Keratinocyte (primary cell): ENCODE results near the gene MOB2. TPM values are rescaled to one million over a fixed set of nuclear protein-coding genes. Genes with fewer than 3 reads are reported as not detected.

Source experiments
- DNase-seq: peaks from one replicate; pipeline ENCODE4 v3.0.0-alpha.2; 2011; ENCODE audit warnings: low read depth, missing footprints, low spot score
- FAIRE-seq: peaks from 2 replicates; lab custom pipeline; 2011; peaks lifted over from hg19 to GRCh38; lab: Jason Lieb, UNC
- H2AFZ ChIP-seq: 2 replicates; pipeline ENCODE4 v1.6.0; 2012; ENCODE audit warnings: low read length, control low read depth, inconsistent platforms; ENCODE audit not compliant: control insufficient read depth
- H3K27ac ChIP-seq: 2 replicates; pipeline ENCODE4 v1.5.1; 2011; ENCODE audit warnings: low read length; ENCODE audit not compliant: control insufficient read depth, insufficient read depth
- H3K27me3 ChIP-seq: 3 replicates; pipeline ENCODE4 v1.6.0; 2011; ENCODE audit warnings: low read length; ENCODE audit not compliant: control insufficient read depth, insufficient read depth; ENCODE audit errors: extremely low read depth
- H3K36me3 ChIP-seq, 2 experiments: 2 replicates in 1 of 2; 3 replicates in 1 of 2; pipeline ENCODE4 v1.5.1; 2011; ENCODE audit warnings: low read length in 2 of 2, mild to moderate bottlenecking in 1 of 2; ENCODE audit not compliant: control insufficient read depth in 2 of 2, insufficient read depth in 2 of 2; ENCODE audit errors: extremely low read depth in 1 of 2
- H3K4me1 ChIP-seq: 3 replicates; pipeline ENCODE4 v1.5.1; 2011; ENCODE audit warnings: low read length; ENCODE audit not compliant: control insufficient read depth, insufficient read depth; ENCODE audit errors: extremely low read depth
- H3K4me2 ChIP-seq: 3 replicates; pipeline ENCODE4 v1.6.0; 2011; ENCODE audit warnings: low read depth, low read length; ENCODE audit not compliant: control insufficient read depth, insufficient read depth; ENCODE audit errors: extremely low read depth
- H3K4me3 ChIP-seq, 3 experiments: fragments of 200-600 bp in 1 of 3; sonication (generic) in 1 of 3; 2 replicates in 2 of 3; 3 replicates in 1 of 3; pipeline ENCODE4 v1.5.1; 2011 to 2016; ENCODE audit warnings: low read length in 3 of 3, mild to moderate bottlenecking in 3 of 3, control low read depth in 2 of 3, inconsistent platforms in 1 of 3, low read depth in 1 of 3, mixed read lengths in 1 of 3, mixed run types in 1 of 3, moderate library complexity in 1 of 3; ENCODE audit not compliant: control insufficient read depth in 2 of 3, insufficient read depth in 2 of 3; ENCODE audit errors: extremely low read depth in 1 of 3
- H3K79me2 ChIP-seq: 2 replicates; pipeline ENCODE4 v1.6.0; 2012; ENCODE audit warnings: low read length; ENCODE audit not compliant: control insufficient read depth, insufficient read depth
- H3K9ac ChIP-seq: 3 replicates; pipeline ENCODE4 v1.6.0; 2011; ENCODE audit warnings: low read length; ENCODE audit not compliant: control insufficient read depth, insufficient read depth; ENCODE audit errors: extremely low read depth
- H3K9me1 ChIP-seq: 3 replicates; pipeline ENCODE4 v1.6.0; 2011; ENCODE audit warnings: low read length; ENCODE audit not compliant: control insufficient read depth, insufficient read depth; ENCODE audit errors: extremely low read depth
- H3K9me3 ChIP-seq: 2 replicates; pipeline ENCODE4 v1.5.1; 2012; ENCODE audit warnings: low read depth, low read length; ENCODE audit not compliant: control insufficient read depth
- H4K20me1 ChIP-seq: 3 replicates; pipeline ENCODE4 v1.6.0; 2011; ENCODE audit warnings: low read length; ENCODE audit not compliant: control insufficient read depth, insufficient read depth; ENCODE audit errors: extremely low read depth
- EZH2 ChIP-seq: IDR thresholded peaks from one replicate; pipeline ENCODE4 v1.6.1; 2012; ENCODE audit warnings: inconsistent platforms, mild to moderate bottlenecking, low read length, moderate library complexity
- dilution Hi-C: fragments of 300-500 bp; cut with MboI; formaldehyde crosslinking; loops from one replicate; pipeline ENCODE4 v1.7.0; 2020; ENCODE audit warnings: low sequenced_read_pairs; ENCODE audit not compliant: extremely low pct_ligation_motif_present
- polyA plus RNA-seq, 5 experiments: library from polyadenylated mRNA; depleted of rRNA in 3 of 5; stranded (reverse) in 3 of 5; stranded (forward) in 1 of 5; unstranded in 1 of 5; fragments of >200 nt; gene quantifications; 1 replicate in 1 of 5; 2 replicates in 3 of 5; 3 replicates in 1 of 5; pipeline versions ENCODE4 v1.2.1 to v1.2.3, GENCODE V29; 2011 to 2012; ENCODE audit warnings: missing spikeins in 2 of 5, low read depth in 1 of 5, low replicate concordance in 1 of 5
- TF ChIP-seq, protein P1 (sequence below), 3 experiments: IDR thresholded peaks in 1 of 3; conservative IDR thresholded peaks in 1 of 3; optimal IDR thresholded peaks in 1 of 3; 2 replicates in 2 of 3; 3 replicates in 1 of 3; pipeline versions ENCODE3 to v1.5.1; 2011; ENCODE audit warnings: low read length in 3 of 3, mild to moderate bottlenecking in 3 of 3, moderate library complexity in 2 of 3, control low read depth in 1 of 3, inconsistent platforms in 1 of 3; ENCODE audit not compliant: insufficient read depth in 2 of 3; ENCODE audit errors: extremely low read depth in 1 of 3

The MOB2 gene
- polyA plus RNA-seq, 1 donor (not counting 4 experiments of a cell fraction or from before 2014, with no cell fraction given), result 37.7 TPM

DNA sequence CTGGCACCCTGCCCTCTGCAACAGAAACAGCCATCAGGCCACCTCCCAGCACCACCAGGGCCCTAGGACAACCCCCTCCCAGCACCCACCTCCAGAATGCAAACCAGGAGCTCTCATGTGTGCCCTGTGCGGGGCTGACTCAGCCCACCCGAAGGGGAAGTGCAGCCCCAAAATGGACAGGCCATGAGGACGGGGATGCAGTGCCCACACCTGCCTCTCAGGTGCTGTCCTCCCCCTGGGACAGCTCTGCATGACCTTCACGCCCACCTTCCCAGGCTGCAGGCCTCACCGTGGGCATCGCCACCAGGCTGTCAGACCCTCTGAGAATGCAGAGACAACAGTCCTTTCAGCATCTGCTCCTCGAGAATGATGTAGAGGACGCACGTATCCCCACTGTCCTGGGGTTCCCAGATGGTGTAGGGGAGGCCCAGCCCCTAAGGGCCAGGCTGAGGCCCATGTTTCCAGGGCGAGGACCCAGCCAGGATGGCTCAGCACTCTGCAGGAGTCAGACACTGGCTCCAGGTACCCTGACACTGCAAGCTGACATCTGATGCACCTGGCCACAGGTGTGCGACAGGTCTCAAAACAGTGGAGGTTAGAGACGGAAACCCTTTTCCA is 13.5 kb downstream of the MOB2 start:
- DNase-seq (no peak), FAIRE-seq (no peak)
- H3K79me2 ChIP-seq, result no peaks in the 10 kb centered on the region
- no peaks in the 10 kb centered on the region for H3K27me3 ChIP-seq
- TF ChIP-seq, protein P1, sequence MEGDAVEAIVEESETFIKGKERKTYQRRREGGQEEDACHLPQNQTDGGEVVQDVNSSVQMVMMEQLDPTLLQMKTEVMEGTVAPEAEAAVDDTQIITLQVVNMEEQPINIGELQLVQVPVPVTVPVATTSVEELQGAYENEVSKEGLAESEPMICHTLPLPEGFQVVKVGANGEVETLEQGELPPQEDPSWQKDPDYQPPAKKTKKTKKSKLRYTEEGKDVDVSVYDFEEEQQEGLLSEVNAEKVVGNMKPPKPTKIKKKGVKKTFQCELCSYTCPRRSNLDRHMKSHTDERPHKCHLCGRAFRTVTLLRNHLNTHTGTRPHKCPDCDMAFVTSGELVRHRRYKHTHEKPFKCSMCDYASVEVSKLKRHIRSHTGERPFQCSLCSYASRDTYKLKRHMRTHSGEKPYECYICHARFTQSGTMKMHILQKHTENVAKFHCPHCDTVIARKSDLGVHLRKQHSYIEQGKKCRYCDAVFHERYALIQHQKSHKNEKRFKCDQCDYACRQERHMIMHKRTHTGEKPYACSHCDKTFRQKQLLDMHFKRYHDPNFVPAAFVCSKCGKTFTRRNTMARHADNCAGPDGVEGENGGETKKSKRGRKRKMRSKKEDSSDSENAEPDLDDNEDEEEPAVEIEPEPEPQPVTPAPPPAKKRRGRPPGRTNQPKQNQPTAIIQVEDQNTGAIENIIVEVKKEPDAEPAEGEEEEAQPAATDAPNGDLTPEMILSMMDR (optimal IDR thresholded peaks at IDR 0.05 in 1 of 3, IDR thresholded peaks at IDR 0.05 in 1 of 3, conservative IDR thresholded peaks at IDR 0.05 in 1 of 3; ENCODE audit: extremely low read depth in 1 of 3, insufficient read depth in 2 of 3, low read length in 3 of 3), result no peak
- TF ChIP-seq EZH2, result no peak
- H4K20me1 ChIP-seq, result no peaks in the 10 kb centered on the region
- H3K9ac ChIP-seq, result no peak overlapping the region
- H3K36me3 ChIP-seq, result peaks cover 10 to 31% of the 10 kb centered on the region in 2 experiments
- no peak overlapping the region for H3K27ac ChIP-seq
- H2AFZ ChIP-seq, result no peak overlapping the region
- no peaks in the 10 kb centered on the region for H3K9me1 ChIP-seq
- H3K4me1 ChIP-seq, result no peaks in the 10 kb centered on the region
- no peaks in the 10 kb centered on the region for H3K9me3 ChIP-seq
- dilution Hi-C loops, result no loop called here
- no peak overlapping the region for H3K4me2 ChIP-seq
- H3K4me3 ChIP-seq, result no peak overlapping the region

DNA sequence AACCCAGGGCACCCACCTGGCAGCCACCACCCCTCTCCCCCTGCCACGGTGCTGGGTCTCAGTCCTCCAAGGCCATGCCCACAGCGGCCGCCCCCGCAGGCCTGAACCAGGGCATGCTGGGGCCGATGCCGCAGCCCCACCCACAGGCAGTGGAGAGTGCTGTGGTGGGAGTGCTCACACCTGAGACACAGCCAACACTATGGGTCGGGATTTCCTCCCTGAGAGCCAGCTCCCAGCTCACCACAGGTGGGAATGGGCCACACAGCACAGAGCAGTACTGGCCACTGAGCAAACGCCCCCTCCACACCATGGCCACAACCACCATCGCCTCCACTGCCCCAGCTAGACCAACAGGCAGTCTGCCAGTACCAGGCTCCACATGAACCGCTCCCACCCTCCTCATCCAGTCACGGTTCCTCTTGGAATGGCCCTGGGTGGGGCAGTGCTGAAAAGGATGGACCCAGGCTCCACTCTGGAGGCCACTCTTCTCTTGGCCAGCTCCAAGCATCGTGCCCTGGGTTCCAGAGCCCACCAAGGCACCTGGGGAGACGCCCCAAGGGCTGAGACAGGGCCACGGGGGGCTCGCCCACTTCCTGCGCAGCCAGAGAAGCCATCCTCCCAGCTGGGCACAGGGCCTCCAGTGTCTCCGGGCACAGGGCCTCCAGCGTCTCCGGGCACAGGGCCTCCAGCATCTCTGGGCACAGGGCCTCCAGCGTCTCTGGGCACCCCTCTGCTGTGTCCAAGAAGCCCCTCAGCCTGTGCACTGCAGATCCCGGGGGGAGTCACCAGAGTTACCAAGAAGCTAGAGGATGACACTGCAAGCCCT is 14.2 kb downstream of the MOB2 start:
- FAIRE-seq, result no peak
- DNase-seq, result no peak
- Histone ChIP-seq H3K9ac (no peak overlapping the region), H3K36me3 (peaks cover 7 to 32% of the 10 kb centered on the region in 2 experiments), H3K4me3 (no peak overlapping the region), H3K4me1 (no peaks in the 10 kb centered on the region), H3K9me3 (no peaks in the 10 kb centered on the region), H3K79me2 (no peaks in the 10 kb centered on the region), H3K4me2 (no peak overlapping the region), H3K9me1 (no peaks in the 10 kb centered on the region), H4K20me1 (peaks cover under 1% of the 10 kb centered on the region), H3K27me3 (no peaks in the 10 kb centered on the region), H2AFZ (no peak overlapping the region), H3K27ac (no peak overlapping the region)
- TF ChIP-seq, protein P1 (optimal IDR thresholded peaks at IDR 0.05 in 1 of 3, IDR thresholded peaks at IDR 0.05 in 1 of 3, conservative IDR thresholded peaks at IDR 0.05 in 1 of 3; ENCODE audit: extremely low read depth in 1 of 3, insufficient read depth in 2 of 3, low read length in 3 of 3), result no peak
- TF ChIP-seq EZH2, result no peak
- dilution Hi-C loops, result no loop called here
